ENCODE data around the gene DDX4. TPM values are rescaled to one million over a fixed set of nuclear protein-coding genes. Genes with fewer than 3 reads are reported as not detected.

Gene DDX4
- total RNA-seq, 1 experiment from 2014 or later, result not detected

DNA sequence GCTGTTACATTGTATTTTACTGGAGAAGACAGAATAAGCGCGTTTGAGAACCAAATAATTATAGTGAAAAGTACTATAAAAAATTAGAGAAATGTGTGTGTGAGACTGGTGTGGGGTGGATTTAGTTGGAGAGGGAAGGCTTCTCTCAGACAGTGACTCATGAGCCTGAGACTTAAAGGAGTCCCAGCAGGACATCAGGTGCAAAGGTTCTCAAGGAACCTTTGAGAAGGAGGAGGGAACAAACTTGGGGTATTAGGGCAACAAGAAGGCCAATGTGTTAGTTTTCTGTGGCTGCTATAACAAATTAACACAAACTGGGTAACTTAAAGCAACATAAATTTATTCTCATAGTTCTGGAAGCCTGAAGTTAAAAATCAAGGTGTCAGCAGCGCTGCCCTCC, 4.9 kb downstream of the DDX4 start:
- DNase-seq (ENCODE audit: low read depth, low spot score) (no peak), ATAC-seq (no peak)
- Histone ChIP-seq H3K27ac (ENCODE audit: low read depth, low read length) (no peak overlapping the region), H3K9ac (ENCODE audit: low read length) (no peak overlapping the region), H4K20me1 (ENCODE audit: insufficient read depth) (no peaks in the 10 kb centered on the region), H3K27me3 (ENCODE audit: insufficient read depth, low read length) (no peaks in the 10 kb centered on the region), H3K9me3 (ENCODE audit: control insufficient read depth in 1 of 2, insufficient read depth in 1 of 2, low read depth in 1 of 2, low read length in 2 of 2) (no peaks in the 10 kb centered on the region), H3K36me3 (ENCODE audit: control insufficient read depth in 1 of 2, insufficient read depth in 2 of 2, low read length in 2 of 2) (no peaks in the 10 kb centered on the region), H3K4me2 (ENCODE audit: low read length) (peak overlapping the region; percentile 7; the same call in 1 of the 2 replicates), H3K4me1 (ENCODE audit: control insufficient read depth in 1 of 2, insufficient read depth in 2 of 2, low read length in 2 of 2) (peaks cover 0 to 8% of the 10 kb centered on the region in 2 experiments; a peak in 2 of 4 replicates), H3K79me2 (ENCODE audit: insufficient read depth, low read length) (no peaks in the 10 kb centered on the region), H3K9me2 (ENCODE audit: insufficient read depth) (no peaks in the 10 kb centered on the region), H2AFZ (ENCODE audit: low read depth, low read length, poor library complexity, severe bottlenecking) (no peak overlapping the region), H3K4me3 (replicated peaks in 1 of 2; ENCODE audit: low read depth in 1 of 2, low read length in 2 of 2) (no peak overlapping the region)
- BruUV-seq (replicated peaks), result no TSS peak
- TF ChIP-seq JUND (IDR thresholded peaks at IDR 0.05), result 0 out of 2 replicates have a peak, but pooled peaks have one; percentile 14
- no peak for TF ChIP-seq EZH2phosphoT487 (IDR thresholded peaks at IDR 0.05; ENCODE audit: borderline replicate concordance)
- no peak for TF ChIP-seq RAD21 (IDR thresholded peaks at IDR 0.05; ENCODE audit: low read depth)
- ChIA-PET POLR2A (no interaction called here), RAD21 (ENCODE audit: low non-redundant PET in 1 of 2, low total read pairs in 2 of 2, uncharacterized antibody in 2 of 2, unreplicated experiment in 2 of 2) (no interaction called here), CTCF (no interaction called here)
- intact Hi-C loops (cut with micrococcal nuclease), result no loop called here

DNA sequence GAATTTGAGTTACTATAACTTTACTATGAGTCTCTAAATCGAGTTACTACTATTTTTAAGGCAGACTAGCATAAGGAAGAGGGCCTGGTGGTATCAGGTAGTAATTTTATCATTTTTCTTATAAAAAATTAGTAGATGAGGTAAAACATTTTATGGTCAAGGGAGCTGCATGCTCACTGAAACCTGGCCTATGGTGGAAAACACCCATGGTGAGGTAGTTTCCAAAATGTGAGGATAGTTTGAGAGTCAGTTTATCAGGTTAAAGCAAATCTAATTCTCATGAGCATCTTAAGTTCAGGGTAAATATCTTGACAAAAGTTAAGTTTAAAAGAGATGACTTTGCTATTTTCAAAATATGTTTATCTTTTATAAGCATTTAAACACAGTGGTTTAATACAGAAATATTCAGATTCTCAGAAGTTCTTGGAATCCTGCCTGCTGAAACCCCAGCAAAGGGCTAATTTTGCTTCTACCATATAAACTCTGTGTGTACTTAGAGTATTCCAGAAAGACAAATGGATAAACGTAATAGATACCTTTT, 10.0 kb downstream of the DDX4 start:
- H2AFZ ChIP-seq (ENCODE audit: low read depth, low read length, poor library complexity, severe bottlenecking), result no peak overlapping the region
- no peaks in the 10 kb centered on the region for H4K20me1 ChIP-seq (ENCODE audit: insufficient read depth)
- no peak overlapping the region for H3K9ac ChIP-seq (ENCODE audit: low read length)
- H3K9me3 ChIP-seq (ENCODE audit: control insufficient read depth in 1 of 2, insufficient read depth in 1 of 2, low read depth in 1 of 2, low read length in 2 of 2), result no peaks in the 10 kb centered on the region
- no TSS peak for BruUV-seq (replicated peaks)
- H3K9me2 ChIP-seq (ENCODE audit: insufficient read depth), result no peaks in the 10 kb centered on the region
- no peaks in the 10 kb centered on the region for H3K79me2 ChIP-seq (ENCODE audit: insufficient read depth, low read length)
- H3K27ac ChIP-seq (ENCODE audit: low read depth, low read length), result no peak overlapping the region
- RAD21 ChIA-PET (ENCODE audit: low non-redundant PET in 1 of 2, low total read pairs in 2 of 2, uncharacterized antibody in 2 of 2, unreplicated experiment in 2 of 2), result no interaction called here
- no peak for DNase-seq (ENCODE audit: low read depth, low spot score)
- H3K27me3 ChIP-seq (ENCODE audit: insufficient read depth, low read length), result no peaks in the 10 kb centered on the region
- no peak overlapping the region for H3K4me2 ChIP-seq (ENCODE audit: low read length)
- H3K4me1 ChIP-seq (ENCODE audit: control insufficient read depth in 1 of 2, insufficient read depth in 2 of 2, low read length in 2 of 2), result peaks cover 0 to 4% of the 10 kb centered on the region in 2 experiments; a peak in 2 of 4 replicates
- no peak for ATAC-seq
- no peak overlapping the region for H3K4me3 ChIP-seq (replicated peaks in 1 of 2; ENCODE audit: low read depth in 1 of 2, low read length in 2 of 2)
- TF ChIP-seq, protein P1, sequence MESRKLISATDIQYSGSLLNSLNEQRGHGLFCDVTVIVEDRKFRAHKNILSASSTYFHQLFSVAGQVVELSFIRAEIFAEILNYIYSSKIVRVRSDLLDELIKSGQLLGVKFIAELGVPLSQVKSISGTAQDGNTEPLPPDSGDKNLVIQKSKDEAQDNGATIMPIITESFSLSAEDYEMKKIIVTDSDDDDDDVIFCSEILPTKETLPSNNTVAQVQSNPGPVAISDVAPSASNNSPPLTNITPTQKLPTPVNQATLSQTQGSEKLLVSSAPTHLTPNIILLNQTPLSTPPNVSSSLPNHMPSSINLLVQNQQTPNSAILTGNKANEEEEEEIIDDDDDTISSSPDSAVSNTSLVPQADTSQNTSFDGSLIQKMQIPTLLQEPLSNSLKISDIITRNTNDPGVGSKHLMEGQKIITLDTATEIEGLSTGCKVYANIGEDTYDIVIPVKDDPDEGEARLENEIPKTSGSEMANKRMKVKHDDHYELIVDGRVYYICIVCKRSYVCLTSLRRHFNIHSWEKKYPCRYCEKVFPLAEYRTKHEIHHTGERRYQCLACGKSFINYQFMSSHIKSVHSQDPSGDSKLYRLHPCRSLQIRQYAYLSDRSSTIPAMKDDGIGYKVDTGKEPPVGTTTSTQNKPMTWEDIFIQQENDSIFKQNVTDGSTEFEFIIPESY (IDR thresholded peaks at IDR 0.05; ENCODE audit: extremely low read depth, insufficient replicate concordance, low read length), result no peak
- no peak for TF ChIP-seq ZNF274 (IDR thresholded peaks at IDR 0.05; ENCODE audit: low read depth, low read length)
- CTCF ChIA-PET, result no interaction called here
- intact Hi-C loops (cut with micrococcal nuclease), result no loop called here
- POLR2A ChIA-PET, result no interaction called here
- no peaks in the 10 kb centered on the region for H3K36me3 ChIP-seq (ENCODE audit: control insufficient read depth in 1 of 2, insufficient read depth in 2 of 2, low read length in 2 of 2)

Measured in HCT116 (cell line).